Kidney (tissue), 14 donors: ENCODE measurements around the gene EPOP. TPM values are rescaled to one million over a fixed set of nuclear protein-coding genes. Genes with fewer than 3 reads are reported as not detected.

Experiments used
- DNase-seq, 5 donors: peaks; one replicate each; pipeline ENCODE4 v3.0.0-alpha.2; 2013 to 2020
- FAIRE-seq: peaks from 2 replicates; lab custom pipeline; 2012; peaks lifted over from hg19 to GRCh38; lab: Jason Lieb, UNC
- H3K27ac ChIP-seq, 2 donors: one replicate each; pipeline ENCODE4 v1.7.0; 2013; ENCODE audit warnings: low read depth in 2 of 2, low read length in 2 of 2, inconsistent platforms in 1 of 2
- H3K27me3 ChIP-seq: one replicate; pipeline ENCODE4 v1.7.1; 2013; ENCODE audit warnings: low read length, inconsistent platforms; ENCODE audit not compliant: control insufficient read depth, insufficient read depth
- H3K36me3 ChIP-seq, 3 donors: one replicate each; pipeline versions ENCODE4 v1.7.0 to v1.7.1; 2013; ENCODE audit warnings: low read length in 3 of 3, control low read depth in 1 of 3, inconsistent platforms in 1 of 3; ENCODE audit not compliant: insufficient read depth in 3 of 3, control insufficient read depth in 2 of 3
- H3K4me1 ChIP-seq, 3 donors: one replicate each; pipeline versions ENCODE4 v1.7.0 to v1.7.1; 2013; ENCODE audit warnings: low read length in 3 of 3, inconsistent platforms in 1 of 3, low read depth in 1 of 3; ENCODE audit not compliant: control insufficient read depth in 2 of 3, insufficient read depth in 2 of 3
- H3K4me3 ChIP-seq, 3 donors: one replicate each; pipeline versions ENCODE4 v1.7.0 to v1.8.1; 2013; ENCODE audit warnings: low read length in 3 of 3, control low read depth in 1 of 3, inconsistent platforms in 1 of 3
- H3K9ac ChIP-seq, 3 donors: one replicate each; pipeline versions ENCODE4 v1.7.0 to v1.7.1; 2013; ENCODE audit warnings: low read length in 3 of 3, control low read depth in 1 of 3, inconsistent platforms in 1 of 3
- H3K9me3 ChIP-seq, 3 donors: one replicate each; pipeline versions ENCODE4 v1.7.0 to v1.7.1; 2013; ENCODE audit warnings: low read length in 3 of 3, control low read depth in 1 of 3, inconsistent platforms in 1 of 3; ENCODE audit not compliant: control insufficient read depth in 2 of 3, insufficient read depth in 1 of 3
- CTCF ChIP-seq: IDR thresholded peaks from 3 replicates; pipeline ENCODE4 v1.5.1; 2012; ENCODE audit warnings: mild to moderate bottlenecking, moderate library complexity, borderline replicate concordance; ENCODE audit not compliant: insufficient read depth; ENCODE audit errors: extremely low read depth
- intact Hi-C: fragments of 100-400 bp; cut with DNase I; formaldehyde crosslinking; loops from one replicate; pipeline ENCODE4 v1.11.1; 2022
- polyA plus RNA-seq: library from polyadenylated mRNA; stranded (reverse); fragments of 350-450 nt; fragmentation: Illumina TruSeq; extraction: RNeasy Lipid Tissue Mini Kit (QIAGEN cat#74804); gene quantifications from one replicate; pipeline ENCODE4 v1.2.3, GENCODE V29; 2014; ENCODE audit warnings: low read depth, low replicate concordance; ENCODE audit not compliant: insufficient read depth
- total RNA-seq: library from RNA; stranded (reverse); fragmentation: NEBNext Ultra II Directional; extraction: Animal tissue kit (Norgen Biotek cat#: 25700); gene quantifications from one replicate; pipeline ENCODE4 v1.2.1, GENCODE V29; 2021
- donor health status: control.
- donor health status: control.
- donor health status: control.
- donor health status: control.
- donor health status: control.
- donor health status: DM: yes; HTN: yes; CAD: no.
- donor health status: Normal renal cell carcinoma (clear cell type).

The EPOP gene
- total and polyA plus RNA-seq, 2 donors from 2014 or later = 0.49 to 1.3 TPM

GRCh38 chr17:38710604-38710962 is 35.8 kb upstream of the EPOP start:
- TF ChIP-seq CTCF = no peak
- peaks cover 0 to 18% (median 0%) of the 10 kb centered on the region in 3 donors for H3K4me1 ChIP-seq
- intact Hi-C loops = no loop called here

GRCh38 chr17:38709864-38710603 is 35.3 kb upstream of the EPOP start:
- TF ChIP-seq CTCF = no peak
- peaks cover 0 to 30% (median 24%) of the 10 kb centered on the region in 3 donors for H3K36me3 ChIP-seq
- intact Hi-C loops = no loop called here

More at GRCh38 chr17:38710604-38710962, 35.8 kb upstream of the EPOP start:
- no peak overlapping the region for H3K4me3 ChIP-seq
- H3K27me3 ChIP-seq = no peaks in the 10 kb centered on the region
- no peak for FAIRE-seq
- no peak for DNase-seq
- no peaks in the 10 kb centered on the region for H3K9me3 ChIP-seq
- no peak overlapping the region for H3K9ac ChIP-seq
- peaks cover 0 to 31% (median 24%) of the 10 kb centered on the region in 3 donors for H3K36me3 ChIP-seq
- H3K27ac ChIP-seq = no peak overlapping the region

GRCh38 chr17:38709104-38709820 is 34.5 kb upstream of the EPOP start:
- H3K36me3 ChIP-seq = peaks cover 0 to 30% (median 24%) of the 10 kb centered on the region in 3 donors
- TF ChIP-seq CTCF = no peak
- no peaks in the 10 kb centered on the region for H3K27me3 ChIP-seq
- intact Hi-C loops = no loop called here
- H3K4me1 ChIP-seq = peaks cover 0 to 18% (median 0%) of the 10 kb centered on the region in 3 donors
- H3K27ac ChIP-seq = no peak overlapping the region
- peak in 1 of 5 donors; percentile 49 for DNase-seq
- no peak for FAIRE-seq
- no peak overlapping the region for H3K9ac ChIP-seq
- H3K4me3 ChIP-seq = no peak overlapping the region
- H3K9me3 ChIP-seq = no peaks in the 10 kb centered on the region

More at GRCh38 chr17:38709864-38710603, 35.3 kb upstream of the EPOP start:
- no peaks in the 10 kb centered on the region for H3K9me3 ChIP-seq
- FAIRE-seq (no peak), DNase-seq (no peak)
- no peak overlapping the region for H3K4me3 ChIP-seq
- H3K27me3 ChIP-seq = no peaks in the 10 kb centered on the region
- H3K9ac ChIP-seq = no peak overlapping the region
- H3K27ac ChIP-seq = no peak overlapping the region
- peaks cover 0 to 18% (median 0%) of the 10 kb centered on the region in 3 donors for H3K4me1 ChIP-seq
